ENCODE data around the gene TAF3.

Gene TAF3

GRCh38 chr10:7872041-7872442 lies 53.7 kb downstream of the TAF3 start:
- H3K36me3 ChIP-seq (replicated peaks; ENCODE audit: insufficient read depth, low read length) = no peaks in the 10 kb centered on the region
- peak; percentile 10 for DNase-seq
- H3K9me2 ChIP-seq (replicated peaks; ENCODE audit: insufficient read depth, low read length) = no peaks in the 10 kb centered on the region
- no peak overlapping the region for H3K27ac ChIP-seq (ENCODE audit: low read length)
- H3F3A ChIP-seq (ENCODE audit: insufficient read depth, low read length) = no peaks in the 10 kb centered on the region
- no peaks in the 10 kb centered on the region for H4K20me1 ChIP-seq (ENCODE audit: insufficient read depth, low read length)
- no peaks in the 10 kb centered on the region for H3K4me1 ChIP-seq (ENCODE audit: low read length)
- H3K27me3 ChIP-seq (replicated peaks; ENCODE audit: insufficient read depth, low read length) = no peaks in the 10 kb centered on the region
- no peak overlapping the region for H2AFZ ChIP-seq (ENCODE audit: low read length)
- no peak overlapping the region for H3K4me3 ChIP-seq (ENCODE audit: low read length)
- H3K9me3 ChIP-seq (replicated peaks; ENCODE audit: insufficient read depth, low read length) = no peaks in the 10 kb centered on the region
- 0 out of 2 replicates have a peak overlapping the region, but pooled peaks have one; percentile 18 for H3K4me2 ChIP-seq (ENCODE audit: low read depth, low read length)
- 0 out of 2 replicates have a peak, but pooled peaks cover 9% of the 10 kb centered on the region for H3K79me2 ChIP-seq (ENCODE audit: low read length)
- no peak overlapping the region for H3K9ac ChIP-seq (ENCODE audit: low read length)
- peak; percentile 65 for TF ChIP-seq CTCF (IDR thresholded peaks at IDR 0.05; ENCODE audit: low read length)
- TF ChIP-seq EZH2phosphoT487 (IDR thresholded peaks at IDR 0.05; ENCODE audit: low read length) = no peak

DNA sequence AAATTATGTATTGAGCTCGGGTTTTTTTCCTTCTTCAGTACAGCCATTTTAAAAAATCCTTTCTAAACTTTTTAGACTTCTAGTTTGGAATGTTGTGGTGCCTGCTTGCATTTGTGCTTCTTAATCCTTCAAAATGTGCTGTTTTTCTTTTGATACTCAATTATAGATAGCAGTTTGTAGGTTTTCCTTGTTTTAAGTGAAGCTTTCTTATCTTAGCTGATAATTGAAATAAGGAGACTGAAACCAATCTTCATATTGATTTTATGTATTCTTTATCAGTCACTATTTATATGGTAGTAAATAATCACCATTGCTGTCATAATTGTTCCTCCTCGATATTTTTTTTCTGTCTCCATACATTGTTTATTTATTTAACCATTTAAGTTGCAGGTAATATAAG lies 56.6 kb downstream of the TAF3 start:
- H3K4me2 ChIP-seq (ENCODE audit: low read depth, low read length) = no peak overlapping the region
- H3K27me3 ChIP-seq (replicated peaks; ENCODE audit: insufficient read depth, low read length) = no peaks in the 10 kb centered on the region
- H3K9me2 ChIP-seq (replicated peaks; ENCODE audit: insufficient read depth, low read length) = no peaks in the 10 kb centered on the region
- 0 out of 2 replicates have a peak, but pooled peaks cover 9% of the 10 kb centered on the region for H3K79me2 ChIP-seq (ENCODE audit: low read length)
- no peak for DNase-seq
- H3K4me1 ChIP-seq (ENCODE audit: low read length) = no peaks in the 10 kb centered on the region
- no peak overlapping the region for H3K27ac ChIP-seq (ENCODE audit: low read length)
- no peaks in the 10 kb centered on the region for H4K20me1 ChIP-seq (ENCODE audit: insufficient read depth, low read length)
- no peak overlapping the region for H3K4me3 ChIP-seq (ENCODE audit: low read length)
- H3K9me3 ChIP-seq (replicated peaks; ENCODE audit: insufficient read depth, low read length) = no peaks in the 10 kb centered on the region
- no peaks in the 10 kb centered on the region for H3K36me3 ChIP-seq (replicated peaks; ENCODE audit: insufficient read depth, low read length)
- no peak overlapping the region for H3K9ac ChIP-seq (ENCODE audit: low read length)
- H3F3A ChIP-seq (ENCODE audit: insufficient read depth, low read length) = no peaks in the 10 kb centered on the region
- TF ChIP-seq CTCF (IDR thresholded peaks at IDR 0.05; ENCODE audit: low read length) (no peak), EZH2 (optimal IDR thresholded peaks at IDR 0.05; ENCODE audit: low read depth, low read length) (no peak), EZH2phosphoT487 (IDR thresholded peaks at IDR 0.05; ENCODE audit: low read length) (no peak)
- no peak overlapping the region for H2AFZ ChIP-seq (ENCODE audit: low read length)

DNA sequence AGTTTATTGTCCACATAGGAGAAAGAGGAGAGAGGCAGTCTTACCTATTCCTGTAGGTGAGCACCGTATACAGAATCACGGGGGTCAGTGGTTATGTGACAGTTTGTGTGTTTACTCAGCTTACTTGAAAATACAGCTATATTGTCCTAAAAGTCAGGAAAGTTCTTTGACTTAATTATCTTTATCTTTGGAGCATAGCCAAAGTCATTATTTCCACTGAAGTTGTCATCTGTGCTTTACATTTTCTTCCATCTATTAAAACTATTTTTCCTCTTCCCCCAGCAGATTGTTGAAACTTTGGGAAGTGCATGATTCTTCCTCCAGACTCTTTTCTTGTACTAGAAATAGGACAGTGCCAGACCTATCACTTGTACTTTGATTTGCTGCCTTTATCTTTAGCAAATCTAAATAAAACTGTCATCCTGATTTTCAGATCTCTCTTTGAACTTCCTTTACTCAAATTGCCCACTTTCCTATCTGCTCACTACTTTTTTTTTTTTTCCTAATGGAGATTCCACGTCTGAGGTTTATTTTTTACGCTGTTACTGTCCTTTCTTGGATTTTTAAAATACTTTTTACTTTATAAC lies 58.3 kb downstream of the TAF3 start:
- DNase-seq = no peak
- TF ChIP-seq EZH2 (optimal IDR thresholded peaks at IDR 0.05; ENCODE audit: low read depth, low read length) (no peak), CTCF (IDR thresholded peaks at IDR 0.05; ENCODE audit: low read length) (no peak), EZH2phosphoT487 (IDR thresholded peaks at IDR 0.05; ENCODE audit: low read length) (no peak)
- no peaks in the 10 kb centered on the region for H3K9me3 ChIP-seq (replicated peaks; ENCODE audit: insufficient read depth, low read length)
- no peaks in the 10 kb centered on the region for H3F3A ChIP-seq (ENCODE audit: insufficient read depth, low read length)
- H3K27me3 ChIP-seq (replicated peaks; ENCODE audit: insufficient read depth, low read length) = no peaks in the 10 kb centered on the region
- no peaks in the 10 kb centered on the region for H4K20me1 ChIP-seq (ENCODE audit: insufficient read depth, low read length)
- no peak overlapping the region for H3K4me2 ChIP-seq (ENCODE audit: low read depth, low read length)
- H3K79me2 ChIP-seq (ENCODE audit: low read length) = 0 out of 2 replicates have a peak, but pooled peaks cover 9% of the 10 kb centered on the region
- no peak overlapping the region for H2AFZ ChIP-seq (ENCODE audit: low read length)
- H3K9me2 ChIP-seq (replicated peaks; ENCODE audit: insufficient read depth, low read length) = no peaks in the 10 kb centered on the region
- no peaks in the 10 kb centered on the region for H3K4me1 ChIP-seq (ENCODE audit: low read length)
- no peak overlapping the region for H3K4me3 ChIP-seq (ENCODE audit: low read length)
- no peak overlapping the region for H3K27ac ChIP-seq (ENCODE audit: low read length)
- no peaks in the 10 kb centered on the region for H3K36me3 ChIP-seq (replicated peaks; ENCODE audit: insufficient read depth, low read length)
- no peak overlapping the region for H3K9ac ChIP-seq (ENCODE audit: low read length)
